ENCODE results near the gene TMEM256.

TMEM256 gene

DNA sequence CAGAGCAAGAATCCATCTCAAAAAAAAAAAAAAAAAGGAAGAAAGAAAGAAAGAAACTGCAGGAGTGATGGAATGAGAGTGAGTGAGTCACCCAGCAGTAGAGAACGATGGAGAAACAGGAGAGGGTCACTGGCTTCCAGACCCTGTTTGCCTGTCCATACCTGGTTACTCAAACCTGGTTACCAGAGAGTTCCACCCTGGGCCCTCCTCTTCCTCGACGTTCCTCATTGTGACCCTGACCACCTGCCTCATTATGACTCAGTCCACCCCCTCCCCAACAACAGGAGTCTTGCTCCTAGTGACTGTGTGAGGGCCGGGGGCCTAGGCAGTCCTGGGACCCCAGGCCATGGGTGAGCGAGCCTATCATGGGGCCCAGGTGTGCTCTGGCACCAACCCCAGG is 24.7 kb upstream of the TMEM256 start, which contains the start of gene SPEM3:
TSS of gene SPEM3 (plus strand) at position 301 of the 400 bp plus-strand sequence. CDS start at position 347, 46 bp downstream.
- no peak for DNase-seq

DNA sequence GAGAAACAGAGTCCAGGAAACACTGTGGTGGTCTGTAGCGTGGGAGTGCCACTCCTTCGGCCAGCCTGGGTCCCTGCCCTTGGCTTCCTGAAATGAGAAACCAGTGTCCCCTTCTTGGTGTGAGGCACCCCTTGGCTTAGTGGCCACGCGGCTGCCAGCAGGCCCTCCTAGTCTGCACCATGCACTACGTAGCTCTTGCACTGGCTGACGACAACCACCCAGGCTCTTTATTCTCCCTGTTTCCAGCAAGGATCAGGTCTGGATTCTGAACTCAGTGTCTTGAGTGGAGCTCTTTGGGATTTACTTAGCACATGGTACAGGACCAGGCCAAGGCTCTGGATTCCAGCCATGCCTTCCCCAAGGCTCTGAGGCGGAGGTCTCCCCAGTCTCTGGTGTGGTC is 23.7 kb upstream of the TMEM256 start:
- DNase-seq, result no peak

DNA sequence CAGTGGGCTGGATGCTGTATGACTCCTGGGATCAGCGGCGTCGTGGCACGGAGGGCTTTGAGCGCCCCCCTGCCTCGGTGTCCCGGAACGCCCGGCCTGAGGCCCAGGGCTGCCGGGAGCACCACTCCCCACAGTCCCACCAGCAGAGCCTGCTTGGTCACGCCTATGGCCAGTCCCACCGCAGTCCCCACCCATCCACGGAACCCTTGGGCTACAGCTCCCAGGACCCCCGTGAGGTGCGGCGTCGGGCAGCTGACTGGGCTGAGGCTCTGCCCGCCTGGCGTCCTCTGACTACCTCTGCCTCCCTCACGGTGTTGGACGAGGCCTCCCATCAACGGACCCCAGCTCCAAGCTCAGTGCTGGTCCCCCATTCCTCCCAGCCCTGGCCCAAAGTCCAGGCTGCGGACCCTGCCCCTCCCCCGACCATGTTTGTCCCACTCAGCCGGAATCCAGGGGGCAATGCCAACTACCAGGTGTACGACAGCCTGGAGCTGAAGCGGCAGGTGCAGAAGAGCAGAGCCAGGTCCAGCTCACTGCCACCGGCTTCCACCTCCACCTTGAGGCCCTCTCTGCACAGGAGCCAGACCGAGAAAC is 23.1 kb upstream of the TMEM256 start:
- DNase-seq, result no peak

- no peak for DNase-seq
These were observed 22.4 kb upstream of the TMEM256 start for GRCh38 chr17:7426203-7426863.

DNA sequence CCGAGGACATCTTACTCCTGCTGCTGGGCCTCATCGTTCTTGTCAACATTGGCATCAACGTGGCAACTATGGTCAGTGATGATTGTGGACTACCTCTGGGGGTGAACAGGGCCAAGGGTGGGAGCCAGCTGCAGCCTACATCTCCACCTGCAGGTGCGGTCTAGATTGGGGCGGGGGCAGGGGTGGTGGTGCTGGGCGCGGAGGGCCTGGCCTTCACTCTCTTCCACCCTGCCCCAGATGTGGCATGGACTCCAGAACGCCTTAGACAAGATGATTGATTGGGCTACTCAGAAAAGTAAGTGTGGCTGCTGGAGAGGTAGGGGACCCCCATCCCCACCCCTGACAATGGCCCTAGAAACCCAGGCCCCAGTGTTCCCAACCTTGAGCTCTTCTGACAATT is 21.9 kb upstream of the TMEM256 start:
- DNase-seq, result no peak

GRCh38 chr17:7425316-7425715 is 21.4 kb upstream of the TMEM256 start, which contains the start of gene SPEM2:
Gene SPEM2 (plus strand): TSS chr17:7425616. CDS start chr17:7425689, 73 bp downstream.
- DNase-seq, result no peak

DNA sequence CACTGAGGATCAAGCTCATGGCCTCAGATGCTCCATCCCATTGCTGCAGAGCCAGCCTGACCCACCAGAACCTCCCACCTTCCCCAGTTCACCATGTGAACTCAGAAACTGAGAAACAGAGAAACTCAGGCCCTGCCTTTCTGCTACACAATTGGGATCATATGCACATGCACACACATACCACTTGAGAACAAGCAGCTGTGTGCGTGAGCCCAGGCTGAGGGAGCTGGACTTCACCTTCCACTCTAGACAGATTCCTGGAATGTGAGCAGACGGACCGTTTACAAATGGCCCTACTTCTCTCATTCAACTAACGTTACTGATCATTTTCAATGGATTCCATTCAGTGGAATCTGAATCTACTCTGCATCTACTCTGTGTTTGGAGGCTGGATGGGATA is 19.8 kb upstream of the TMEM256 start:
- DNase-seq, result no peak

DNA sequence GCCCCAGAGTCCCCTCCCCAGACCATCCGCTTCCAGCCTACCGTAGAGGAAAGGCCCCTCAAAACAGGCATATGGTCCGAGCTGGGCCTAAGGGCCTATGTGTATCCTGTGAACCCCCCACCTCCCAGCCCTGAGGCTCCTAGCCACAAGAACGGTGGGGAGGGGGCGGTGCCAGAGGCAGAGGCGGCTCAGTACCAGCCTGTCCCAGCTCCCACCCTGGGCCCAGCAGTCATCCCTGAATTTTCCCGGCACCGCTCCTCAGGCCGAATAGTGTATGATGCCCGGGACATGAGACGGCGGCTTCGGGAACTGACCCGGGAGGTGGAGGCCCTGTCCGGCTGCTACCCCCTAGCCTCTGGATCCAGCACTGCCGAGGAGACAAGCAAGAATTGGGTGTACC is 17.3 kb upstream of the TMEM256 start:
- DNase-seq, result no peak

GRCh38 chr17:7419819-7420610 is 16.1 kb upstream of the TMEM256 start, which contains the start of gene SPEM1:
Gene SPEM1 (plus strand): TSS chr17:7420324. CDS start chr17:7420385, 61 bp downstream.
- DNase-seq, result no peak

- DNase-seq, result no peak
These were observed 14.7 kb upstream of the TMEM256 start for GRCh38 chr17:7418472-7419152.

DNA sequence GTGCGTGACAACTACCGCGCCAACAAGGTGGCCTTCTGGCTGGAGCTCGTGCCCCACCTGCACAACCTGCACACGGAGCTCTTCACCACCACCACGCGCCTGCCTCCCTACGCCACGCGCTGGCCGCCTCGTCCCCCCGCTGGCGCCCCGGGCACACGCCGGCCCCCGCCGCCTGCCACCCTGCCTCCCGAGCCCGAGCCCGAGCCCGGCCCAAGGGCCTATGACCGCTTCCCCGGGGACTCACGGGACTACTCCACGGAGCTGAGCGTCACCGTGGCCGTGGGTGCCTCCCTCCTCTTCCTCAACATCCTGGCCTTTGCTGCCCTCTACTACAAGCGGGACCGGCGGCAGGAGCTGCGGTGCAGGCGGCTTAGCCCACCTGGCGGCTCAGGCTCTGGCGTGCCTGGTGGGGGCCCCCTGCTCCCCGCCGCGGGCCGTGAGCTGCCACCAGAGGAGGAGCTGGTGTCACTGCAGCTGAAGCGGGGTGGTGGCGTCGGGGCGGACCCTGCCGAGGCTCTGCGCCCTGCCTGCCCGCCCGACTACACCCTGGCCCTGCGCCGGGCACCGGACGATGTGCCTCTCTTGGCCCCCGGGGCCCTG is 13.3 kb upstream of the TMEM256 start:
- no peak for DNase-seq

GRCh38 chr17:7416323-7416722 is 12.4 kb upstream of the TMEM256 start:
- no peak for DNase-seq

DNA sequence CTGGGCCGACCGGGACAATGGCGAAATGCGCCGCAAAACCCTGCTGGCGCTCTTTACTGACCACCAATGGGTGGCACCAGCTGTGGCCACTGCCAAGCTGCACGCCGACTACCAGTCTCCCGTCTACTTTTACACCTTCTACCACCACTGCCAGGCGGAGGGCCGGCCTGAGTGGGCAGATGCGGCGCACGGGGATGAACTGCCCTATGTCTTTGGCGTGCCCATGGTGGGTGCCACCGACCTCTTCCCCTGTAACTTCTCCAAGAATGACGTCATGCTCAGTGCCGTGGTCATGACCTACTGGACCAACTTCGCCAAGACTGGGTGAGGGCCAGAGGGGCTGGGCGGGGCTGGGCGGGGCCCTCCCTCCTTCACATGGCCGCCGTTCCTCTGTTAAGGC is 11.9 kb upstream of the TMEM256 start:
- DNase-seq, result no peak

DNA sequence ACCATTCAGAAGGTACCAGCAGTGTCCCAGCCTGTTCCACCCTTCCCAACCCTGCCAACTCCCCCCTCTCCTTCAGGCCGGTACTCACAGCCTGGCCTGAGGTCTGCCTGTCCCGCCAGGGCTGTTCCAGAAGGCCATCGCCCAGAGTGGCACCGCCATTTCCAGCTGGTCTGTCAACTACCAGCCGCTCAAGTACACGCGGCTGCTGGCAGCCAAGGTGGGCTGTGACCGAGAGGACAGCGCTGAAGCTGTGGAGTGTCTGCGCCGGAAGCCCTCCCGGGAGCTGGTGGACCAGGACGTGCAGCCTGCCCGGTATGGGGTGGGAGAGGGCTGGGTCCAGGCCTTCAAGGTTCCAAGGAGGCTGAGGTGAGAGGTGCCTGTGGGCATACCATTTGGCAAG is 10.9 kb upstream of the TMEM256 start:
- no peak for DNase-seq

DNA sequence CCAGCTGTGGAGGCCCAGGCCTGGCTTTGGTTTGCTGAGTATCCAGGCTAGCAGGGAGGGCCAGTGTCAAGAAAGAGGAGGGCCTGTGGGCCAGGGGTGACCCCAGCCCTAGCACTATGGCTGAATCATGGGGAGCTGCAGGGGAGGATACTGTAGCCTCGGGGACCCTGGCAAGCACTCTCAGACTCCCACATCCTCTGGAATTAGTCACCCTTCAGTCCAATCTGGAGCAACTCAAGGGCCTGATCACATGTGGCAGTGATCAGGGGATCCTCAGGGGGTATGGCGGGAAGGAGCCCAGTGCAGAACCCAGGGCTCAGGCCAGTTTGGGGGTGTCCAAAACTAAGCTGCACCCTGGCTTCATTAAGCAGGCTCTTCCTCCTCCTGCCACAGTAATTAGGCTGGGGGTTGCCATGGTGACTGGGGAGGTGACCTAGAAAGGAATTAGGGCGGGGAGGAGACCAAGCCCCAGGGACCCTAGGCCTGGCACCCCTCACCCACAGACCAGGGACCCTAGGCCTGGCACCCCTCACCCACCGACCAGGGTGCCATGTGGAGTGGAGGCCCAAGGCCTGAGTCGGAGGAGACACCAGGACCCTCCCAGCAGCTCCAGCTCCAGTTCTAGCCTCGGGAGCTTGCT is 9.6 kb upstream of the TMEM256 start:
- no peak for DNase-seq

DNA sequence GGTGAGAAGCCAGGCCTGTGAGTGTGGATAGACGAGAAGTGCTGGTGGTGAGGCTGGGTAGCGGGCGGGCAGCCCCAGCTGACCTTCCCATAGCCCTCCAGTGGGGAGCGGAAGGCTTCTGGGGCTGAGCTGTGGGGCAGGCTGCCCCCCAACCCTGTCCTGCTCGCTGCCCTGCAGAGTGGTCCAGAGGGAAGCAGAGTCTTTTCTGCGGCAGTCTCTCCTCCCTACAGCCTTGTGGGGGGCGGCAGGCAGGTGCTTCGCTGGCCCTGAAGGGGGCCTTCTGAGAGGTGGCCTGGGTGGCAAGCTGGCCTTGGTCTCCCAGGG is 7.5 kb upstream of the TMEM256 start:
- DNase-seq, result no peak

DNA sequence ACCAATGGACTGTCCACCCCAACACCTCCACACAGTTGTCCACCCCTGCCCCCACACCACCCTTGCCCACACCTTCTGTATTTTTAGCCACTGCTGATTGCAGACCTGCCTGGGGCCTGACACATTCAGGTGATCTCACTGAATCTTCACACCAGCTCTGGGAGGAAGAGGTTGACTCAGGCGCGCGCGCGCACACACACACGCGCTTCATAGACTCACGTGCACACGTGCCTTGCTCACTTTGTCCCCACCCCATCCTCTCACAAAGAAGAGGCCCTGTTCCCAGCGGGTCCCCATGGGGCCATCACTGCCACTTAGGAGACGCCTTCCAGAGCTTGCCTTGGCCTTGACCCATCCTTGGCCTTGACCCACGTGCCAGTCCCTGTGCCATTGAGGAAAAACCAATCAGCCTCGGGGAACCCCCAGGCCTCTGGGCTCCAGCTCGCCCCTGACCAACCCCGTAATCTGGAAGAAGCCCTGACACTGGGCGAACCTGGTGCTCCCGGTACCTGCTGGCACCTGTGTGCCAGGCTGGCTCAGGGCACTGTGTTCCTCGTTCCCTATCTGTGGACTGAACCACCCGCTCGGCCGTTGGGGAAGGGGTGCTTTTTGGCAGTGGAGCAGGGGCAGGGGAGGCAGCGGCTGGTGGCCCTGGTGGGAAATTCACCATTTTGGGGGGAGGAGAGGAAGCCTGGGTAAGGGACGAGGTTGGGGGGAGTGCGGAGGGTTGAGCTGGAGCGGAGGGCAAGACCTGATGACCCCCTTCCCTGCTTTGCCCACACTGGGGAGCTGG is 6.9 kb upstream of the TMEM256 start:
- DNase-seq, result no peak

DNA sequence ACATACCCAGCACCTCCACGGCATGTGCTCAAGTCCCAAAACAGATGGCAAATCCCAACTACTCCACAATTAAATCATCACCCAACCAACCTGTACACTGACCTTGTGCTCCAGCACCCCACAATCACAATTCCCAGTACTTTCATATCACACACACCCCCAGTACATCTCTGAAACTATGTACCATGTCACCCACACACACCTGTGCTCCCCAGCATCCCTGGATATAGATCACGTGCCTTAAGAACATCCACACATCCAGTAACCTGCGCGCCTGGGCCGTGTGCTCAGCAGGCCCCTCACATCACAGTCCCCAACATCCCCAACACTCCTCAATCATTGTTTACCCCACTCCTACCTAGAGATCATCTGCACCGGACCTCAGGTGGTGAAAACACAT is 5.8 kb upstream of the TMEM256 start:
- no peak for DNase-seq

GRCh38 chr17:7408863-7409262 is 5.0 kb upstream of the TMEM256 start:
- no peak for DNase-seq

GRCh38 chr17:7408252-7408727 is 4.4 kb upstream of the TMEM256 start:
- DNase-seq, result no peak

GRCh38 chr17:7407485-7408251 is 3.8 kb upstream of the TMEM256 start, which contains the start of gene NLGN2:
Gene NLGN2 (plus strand): TSS chr17:7407845. CDS start chr17:7408256, 411 bp downstream.
- DNase-seq, result no peak
